WI38 (cell line): ENCODE results near the gene ZNF599.

Source experiments
- H3K4me3 ChIP-seq: 2 replicates; pipeline ENCODE4 v1.5.1; 2011; ENCODE audit warnings: low read depth, mild to moderate bottlenecking, control low read depth, low read length
- TF ChIP-seq, protein P1 (sequence below): IDR thresholded peaks from 2 replicates; pipeline ENCODE4 v1.5.1; 2012; ENCODE audit warnings: low read depth, mild to moderate bottlenecking, control low read depth, low read length

Gene ZNF599

DNA sequence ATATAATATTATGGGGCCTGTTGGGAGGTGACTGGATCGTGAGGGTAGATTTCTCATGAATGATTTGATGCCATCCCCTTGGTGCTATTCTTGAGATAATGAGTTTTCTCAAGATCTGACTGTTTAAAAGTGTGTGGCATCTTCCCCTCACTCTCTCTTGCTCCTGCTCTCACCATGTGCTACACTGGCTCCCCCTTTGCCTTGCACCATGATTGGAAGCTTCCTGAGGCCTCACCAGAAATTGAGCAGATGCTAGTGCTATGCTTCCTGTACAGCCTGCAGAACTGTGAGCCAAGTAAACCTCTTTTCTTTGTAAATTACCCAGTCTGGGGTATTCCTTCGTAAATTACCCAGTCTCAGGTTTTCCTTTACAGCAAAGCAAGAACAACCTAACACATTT lies 1.8 kb upstream of the ZNF599 start:
- TF ChIP-seq, protein P1, sequence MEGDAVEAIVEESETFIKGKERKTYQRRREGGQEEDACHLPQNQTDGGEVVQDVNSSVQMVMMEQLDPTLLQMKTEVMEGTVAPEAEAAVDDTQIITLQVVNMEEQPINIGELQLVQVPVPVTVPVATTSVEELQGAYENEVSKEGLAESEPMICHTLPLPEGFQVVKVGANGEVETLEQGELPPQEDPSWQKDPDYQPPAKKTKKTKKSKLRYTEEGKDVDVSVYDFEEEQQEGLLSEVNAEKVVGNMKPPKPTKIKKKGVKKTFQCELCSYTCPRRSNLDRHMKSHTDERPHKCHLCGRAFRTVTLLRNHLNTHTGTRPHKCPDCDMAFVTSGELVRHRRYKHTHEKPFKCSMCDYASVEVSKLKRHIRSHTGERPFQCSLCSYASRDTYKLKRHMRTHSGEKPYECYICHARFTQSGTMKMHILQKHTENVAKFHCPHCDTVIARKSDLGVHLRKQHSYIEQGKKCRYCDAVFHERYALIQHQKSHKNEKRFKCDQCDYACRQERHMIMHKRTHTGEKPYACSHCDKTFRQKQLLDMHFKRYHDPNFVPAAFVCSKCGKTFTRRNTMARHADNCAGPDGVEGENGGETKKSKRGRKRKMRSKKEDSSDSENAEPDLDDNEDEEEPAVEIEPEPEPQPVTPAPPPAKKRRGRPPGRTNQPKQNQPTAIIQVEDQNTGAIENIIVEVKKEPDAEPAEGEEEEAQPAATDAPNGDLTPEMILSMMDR, result no peak
- H3K4me3 ChIP-seq, result no peak overlapping the region

DNA sequence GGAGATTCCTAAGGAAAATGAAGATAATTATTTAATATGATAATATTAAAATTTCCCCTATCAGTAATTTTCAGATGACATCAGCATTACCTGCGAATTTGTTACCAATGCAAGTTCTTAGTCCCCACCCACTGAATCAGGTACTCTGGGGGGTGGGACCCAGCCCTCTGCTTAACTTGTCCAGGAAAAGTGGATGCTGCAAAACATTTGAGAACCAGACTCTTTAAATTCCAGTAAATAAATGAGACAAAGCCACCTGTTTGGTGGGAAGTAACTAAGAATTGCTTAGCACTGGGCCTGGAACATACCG lies 495 bp upstream of the ZNF599 start:
- TF ChIP-seq, protein P1, result no peak
- peak overlapping the region; percentile 84 for H3K4me3 ChIP-seq

DNA sequence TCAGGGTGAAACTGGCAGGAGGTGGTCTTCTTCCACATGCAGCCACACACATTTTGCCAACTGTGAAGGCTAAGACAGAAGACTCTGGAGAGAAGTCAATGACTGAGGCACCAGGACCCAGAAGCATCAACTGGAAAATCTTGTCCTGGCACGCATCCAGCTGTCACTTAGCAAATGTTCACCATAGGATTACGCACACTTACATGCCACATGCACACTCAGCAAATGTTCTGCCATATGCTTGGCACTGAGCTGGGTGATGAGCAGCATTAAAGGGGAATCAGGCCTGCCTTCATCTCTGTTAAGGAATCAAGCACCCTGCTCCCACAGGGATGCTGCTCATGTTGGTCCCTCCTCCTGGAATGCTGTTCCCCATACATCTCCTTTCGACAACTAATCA lies 5.1 kb downstream of the ZNF599 start:
- TF ChIP-seq, protein P1, result no peak
- H3K4me3 ChIP-seq, result no peak overlapping the region

DNA sequence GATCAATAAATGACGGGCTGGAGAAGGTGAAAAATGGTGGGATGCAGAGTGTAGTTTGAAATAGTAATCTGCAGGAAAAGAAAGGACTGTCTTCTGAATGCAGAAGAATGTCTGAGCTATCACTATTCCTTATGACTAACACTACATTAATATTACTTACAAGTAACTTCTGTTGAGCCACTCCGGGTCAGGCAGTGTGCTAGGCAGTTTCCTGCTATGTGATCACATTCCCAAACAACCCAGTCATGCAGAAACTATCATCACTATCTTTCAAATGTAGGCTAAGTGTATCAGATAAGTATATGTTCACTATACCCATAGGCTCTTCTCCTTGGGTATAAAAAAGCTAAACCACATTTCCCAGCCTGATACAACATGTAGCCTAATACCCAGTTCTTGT lies 6.6 kb downstream of the ZNF599 start:
- TF ChIP-seq, protein P1, result no peak
- no peak overlapping the region for H3K4me3 ChIP-seq

DNA sequence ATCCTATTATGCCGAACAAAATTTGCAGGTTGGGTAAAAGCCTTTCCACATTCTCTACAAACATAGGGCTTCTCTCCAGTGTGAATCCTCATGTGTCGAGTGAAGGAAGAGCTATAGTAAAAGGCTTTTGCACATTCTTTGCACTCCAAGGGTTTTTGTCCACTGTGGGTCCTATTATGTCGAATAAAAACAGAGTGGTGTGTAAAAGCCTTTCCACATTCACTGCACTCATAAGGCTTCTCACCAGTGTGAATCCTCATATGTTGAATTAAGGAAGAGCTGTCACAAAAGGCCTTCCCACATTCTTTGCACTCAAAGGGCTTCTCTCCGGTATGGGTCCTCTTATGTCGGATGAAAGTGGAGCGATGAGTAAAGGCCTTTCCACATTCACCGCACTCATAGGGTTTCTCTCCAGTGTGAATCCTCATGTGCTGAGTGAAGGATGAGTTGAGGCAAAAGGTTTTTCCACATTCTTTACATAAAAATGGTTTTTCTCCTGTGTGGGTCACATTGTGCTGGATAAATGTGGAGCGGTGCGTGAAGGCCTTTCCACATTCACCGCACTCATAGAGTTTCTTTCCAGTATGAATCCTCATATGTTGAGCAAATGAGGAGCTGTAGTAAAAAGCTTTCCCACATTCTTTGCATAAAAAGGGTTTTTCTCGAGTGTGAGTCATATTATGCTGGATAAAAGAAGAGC lies 13.6 kb downstream of the ZNF599 start:
- no peak overlapping the region for H3K4me3 ChIP-seq
- TF ChIP-seq, protein P1, result no peak

DNA sequence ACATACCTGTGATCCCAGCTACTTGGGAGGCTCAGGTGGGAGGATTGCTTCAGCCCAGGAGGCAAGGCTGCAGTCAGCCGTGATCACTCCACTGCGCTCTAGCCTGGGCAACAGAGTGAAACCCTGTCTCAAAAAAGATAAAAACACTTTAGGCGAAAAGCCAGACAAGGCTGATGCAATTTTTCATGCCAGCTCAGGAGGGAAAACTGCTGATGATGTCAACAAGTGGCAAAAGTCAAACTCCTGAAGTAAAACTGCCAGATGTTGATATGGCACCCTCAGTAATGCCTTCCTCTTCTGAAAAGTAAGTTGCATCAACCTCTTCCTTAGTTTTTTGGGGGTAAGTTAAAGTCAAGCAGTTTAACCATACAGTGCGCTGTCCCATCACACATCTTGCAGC lies 15.6 kb downstream of the ZNF599 start:
- TF ChIP-seq, protein P1, result no peak
- no peak overlapping the region for H3K4me3 ChIP-seq

DNA sequence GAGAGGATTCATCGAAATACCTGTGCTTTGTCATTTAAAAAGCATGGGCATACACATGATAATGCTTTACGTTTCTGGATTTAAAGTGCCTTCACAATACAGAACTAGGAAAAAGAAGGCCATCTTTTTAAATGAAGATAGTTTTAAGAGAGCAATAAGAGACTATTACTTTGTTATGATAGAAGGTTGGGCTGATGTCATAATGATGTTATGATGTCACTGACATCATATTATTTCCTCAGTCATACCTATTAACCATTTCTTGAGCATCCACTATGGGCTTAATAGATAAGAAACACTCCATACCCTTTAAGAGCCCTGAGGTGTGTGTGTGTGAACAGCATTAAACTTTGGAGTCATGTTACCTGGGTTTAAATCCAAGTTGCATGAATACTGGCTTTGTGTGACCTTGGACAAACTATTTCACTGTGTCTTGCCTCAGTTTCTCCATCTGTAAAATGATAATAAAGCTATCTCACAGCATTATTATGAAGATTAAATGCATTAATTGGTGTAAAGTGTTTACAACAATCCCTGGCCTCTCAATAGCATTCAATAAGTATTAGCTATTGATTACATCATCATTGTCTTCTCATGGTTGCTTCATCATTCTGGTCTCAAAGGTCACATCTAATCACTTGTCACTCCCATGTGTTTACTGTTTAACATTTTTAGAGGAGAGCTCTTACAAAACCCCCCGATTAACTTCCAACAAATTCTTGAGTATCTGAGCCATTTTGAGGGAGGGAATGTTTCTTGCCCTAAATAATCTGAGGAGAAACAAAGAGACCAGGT lies 27.9 kb downstream of the ZNF599 start:
- H3K4me3 ChIP-seq, result no peak overlapping the region
- TF ChIP-seq, protein P1, result no peak
